T-helper 1 cell treated with Interleukin-12 subunit alpha and Interleukin-12 subunit beta and Interleukin-4 antibody, amounts not matched to agents 30 ng/mL and 1 ng/mL, for 36 hours (primary cell): ENCODE measurements around the gene BABAM2. TPM values are rescaled to one million over a fixed set of nuclear protein-coding genes. Genes with fewer than 3 reads are reported as not detected.
"Not testable (repeated sequence)": the region's sequence is repeated elsewhere in the genome, so short reads cannot be mapped to it uniquely, and the experiment has no call there.

Source experiments
- intact Hi-C: fragments of 100-400 bp; cut with micrococcal nuclease; formaldehyde crosslinking; loops from one replicate; pipeline ENCODE4 v1.15.1; 2024
- total RNA-seq: library from RNA; stranded (reverse); gene quantifications from 2 replicates; pipeline ENCODE4 v1.2.3, GENCODE V29; 2022

BABAM2 gene
- total RNA-seq, 1 donor from 2014 or later: 40.8 TPM

DNA sequence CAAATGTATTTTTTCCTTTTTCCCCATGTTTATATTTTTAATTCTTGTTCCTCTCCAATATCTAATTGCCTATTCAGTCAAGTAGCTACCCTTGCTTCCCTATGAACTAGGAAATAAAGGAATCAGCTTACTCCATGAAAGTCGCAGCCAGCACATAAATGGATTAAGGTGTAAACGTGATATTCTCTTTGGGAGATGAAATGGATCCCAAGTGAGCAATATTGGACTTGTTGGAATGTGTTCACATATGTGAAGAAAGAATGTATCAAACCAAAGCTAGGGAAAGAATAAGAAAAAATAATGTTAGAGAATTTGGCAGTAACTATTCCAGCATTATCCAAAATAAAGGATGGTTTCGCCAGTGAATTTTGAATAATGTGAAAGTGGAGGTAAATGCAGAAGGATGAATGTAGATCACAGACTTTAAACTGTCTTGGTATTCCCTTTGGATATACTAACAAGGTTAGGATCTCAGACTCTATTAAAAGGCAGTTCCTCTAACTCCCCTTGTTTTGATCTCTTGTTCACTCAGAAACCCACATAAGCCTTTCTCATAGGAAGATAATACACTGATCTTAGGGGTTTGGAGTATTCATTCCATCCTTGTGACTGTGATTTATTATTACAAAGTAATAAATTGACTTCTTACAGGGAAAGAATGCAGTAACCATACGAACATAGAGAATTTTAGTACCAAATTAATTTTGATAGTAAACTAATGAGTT, 208.1 kb downstream of the BABAM2 start:
- intact Hi-C loops: no loop called here

DNA sequence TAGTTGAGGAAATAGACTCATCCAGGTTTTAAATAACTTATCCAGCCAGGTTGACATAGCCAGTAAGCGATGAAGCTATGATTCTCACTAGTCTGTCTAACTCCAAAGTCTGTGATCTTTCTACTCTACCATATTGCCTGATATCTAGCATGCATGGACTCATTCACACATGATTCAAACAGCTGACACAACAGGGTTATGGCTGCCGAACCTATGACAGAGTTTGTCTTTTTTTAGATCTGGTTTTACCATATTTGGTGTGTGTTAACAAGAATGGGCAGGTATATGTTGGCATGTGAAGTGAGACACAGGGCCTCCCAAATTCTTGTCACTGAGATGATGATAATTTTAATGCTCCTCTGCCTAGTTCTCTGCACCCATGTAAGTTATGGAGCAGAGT, 210.6 kb downstream of the BABAM2 start:
- intact Hi-C loops: no loop called here

DNA sequence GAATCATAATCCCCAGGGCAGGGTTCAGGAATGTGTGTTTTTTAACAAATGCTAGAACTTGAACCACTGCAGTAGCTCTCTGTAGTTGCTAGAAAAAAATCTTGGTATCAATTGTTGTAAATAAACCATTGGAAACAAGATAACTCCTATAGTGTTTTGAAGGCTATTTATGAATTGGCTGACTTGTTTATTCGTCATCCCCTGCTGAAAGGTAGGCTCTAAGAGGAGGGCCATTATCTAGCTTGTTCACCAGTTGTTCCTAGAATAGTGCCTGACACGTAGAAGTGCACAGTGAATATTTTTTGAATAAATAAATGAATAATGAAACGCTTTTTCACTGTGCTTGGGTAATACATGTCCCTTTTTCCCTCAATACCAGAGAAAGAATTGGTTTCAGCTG, 211.4 kb downstream of the BABAM2 start:
- intact Hi-C loops: no loop called here

DNA sequence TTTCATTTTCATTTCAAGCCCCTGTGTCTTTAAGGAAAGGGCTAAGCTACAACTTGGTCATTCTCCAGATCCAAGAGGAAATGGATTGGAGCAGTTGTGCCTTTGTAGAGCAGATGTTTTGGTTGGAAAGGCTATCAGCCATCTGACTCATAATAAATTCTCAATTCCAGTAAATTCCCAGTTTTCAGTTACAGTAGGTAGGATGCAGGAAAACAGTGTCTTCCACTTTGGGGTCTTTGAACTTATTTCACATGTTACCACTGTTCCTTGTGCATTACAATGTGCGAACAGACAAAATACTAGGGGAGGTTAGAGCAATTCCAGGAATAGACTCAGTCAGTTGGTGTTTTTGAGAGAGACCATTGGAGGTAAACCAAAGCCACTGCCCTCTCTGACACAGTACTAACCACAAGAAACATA, 211.9 kb downstream of the BABAM2 start:
- intact Hi-C loops: no loop called here

DNA sequence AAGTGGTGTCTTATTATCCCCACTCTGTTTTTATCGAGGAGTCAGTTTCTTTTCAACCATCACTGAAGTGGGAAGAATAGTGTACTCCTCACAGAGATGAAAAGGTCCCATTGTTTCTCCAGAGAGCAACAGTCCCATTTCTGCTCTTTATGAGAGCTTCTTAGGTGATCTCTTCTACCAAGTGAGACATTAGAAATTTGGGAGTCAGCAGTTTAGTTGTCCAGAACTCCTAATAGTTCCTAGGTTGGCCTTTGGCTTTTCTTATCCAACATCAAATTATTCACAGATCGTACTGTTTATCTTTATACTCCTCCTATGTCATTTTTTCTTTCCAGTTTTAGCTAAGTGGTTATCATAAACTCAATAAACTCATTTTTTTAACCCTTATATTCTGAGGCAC, 213.1 kb downstream of the BABAM2 start:
- intact Hi-C loops: no loop called here

DNA sequence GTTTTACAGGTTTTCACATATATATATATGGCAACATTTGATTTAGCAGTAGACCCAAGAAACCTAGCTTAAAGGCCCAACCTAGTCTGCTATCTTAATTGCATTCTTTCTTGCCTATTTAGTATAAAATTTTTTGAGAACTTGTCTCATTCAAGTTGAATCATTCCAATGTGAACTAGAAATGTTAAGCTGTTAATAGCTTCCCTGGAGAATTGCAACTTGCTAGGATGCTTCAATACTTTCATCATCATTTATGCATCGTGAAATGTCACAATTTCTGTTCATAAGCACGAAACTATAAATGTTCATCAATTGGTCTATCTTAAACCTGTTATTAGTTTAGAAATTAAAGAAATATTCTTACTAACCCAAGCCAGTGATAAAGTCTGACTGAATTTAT, 217.6 kb downstream of the BABAM2 start:
- intact Hi-C loops: no loop called here

DNA sequence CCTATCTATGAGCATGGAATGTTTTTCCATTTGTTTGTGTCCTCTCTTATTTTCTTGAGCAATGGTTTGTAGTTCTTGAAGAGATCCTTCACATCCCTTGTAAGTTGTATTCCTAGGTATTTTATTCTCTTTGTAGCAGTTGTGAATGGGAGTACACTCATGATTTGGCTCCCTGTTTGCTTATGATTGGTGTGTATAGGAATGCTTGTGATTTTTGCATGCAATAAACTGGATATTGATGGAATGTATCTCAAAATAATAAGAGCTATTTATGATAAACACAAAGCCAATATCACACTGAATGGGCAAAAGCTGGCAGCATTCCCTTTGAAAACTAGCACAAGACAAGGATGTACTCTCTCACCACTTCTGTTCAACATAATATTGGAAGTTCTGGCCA, 223.2 kb downstream of the BABAM2 start:
- intact Hi-C loops: not testable (repeated sequence)

DNA sequence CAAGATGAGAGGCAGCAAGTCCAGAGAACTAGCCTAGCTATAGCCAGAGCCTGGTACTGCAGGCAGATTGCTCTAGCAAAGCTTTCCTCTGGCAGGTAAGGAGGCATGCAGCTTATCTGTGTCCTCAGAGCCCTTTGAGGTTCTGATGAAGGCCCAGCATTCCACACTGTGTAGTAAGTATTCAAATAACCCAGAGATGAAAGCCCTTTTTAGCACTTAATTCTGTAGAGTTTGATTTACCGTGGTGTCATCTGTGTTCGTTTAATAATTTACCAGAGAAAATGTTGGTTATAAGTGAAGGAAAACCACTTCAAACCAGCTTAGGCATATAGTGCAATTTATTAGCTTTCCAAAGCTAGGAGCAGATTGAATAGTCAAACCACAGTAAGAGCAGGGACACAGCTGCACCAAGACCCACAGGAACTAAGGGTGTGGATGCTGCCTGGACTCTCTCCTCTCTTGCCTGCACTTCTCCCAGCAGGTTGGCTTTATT, 226.6 kb downstream of the BABAM2 start:
- intact Hi-C loops: no loop called here

DNA sequence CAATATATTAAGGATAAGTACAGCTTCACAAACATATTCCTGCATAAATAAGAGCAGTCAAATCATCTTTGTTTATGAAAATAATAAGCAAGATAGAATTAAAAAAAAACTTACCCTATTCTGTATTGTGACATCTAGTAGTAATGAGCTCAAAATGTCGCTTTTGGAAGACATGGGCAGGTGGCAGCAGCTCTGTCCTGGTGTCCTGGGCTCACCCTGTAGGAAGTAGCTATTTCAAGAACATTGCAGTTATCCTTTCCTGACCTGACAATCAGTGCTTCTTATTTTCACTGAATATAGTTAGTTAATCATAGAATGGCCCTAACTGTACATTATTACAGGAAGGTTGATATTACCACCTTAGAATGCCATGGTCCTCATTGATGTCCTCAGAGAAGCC, 229.1 kb downstream of the BABAM2 start:
- intact Hi-C loops: no loop called here

DNA sequence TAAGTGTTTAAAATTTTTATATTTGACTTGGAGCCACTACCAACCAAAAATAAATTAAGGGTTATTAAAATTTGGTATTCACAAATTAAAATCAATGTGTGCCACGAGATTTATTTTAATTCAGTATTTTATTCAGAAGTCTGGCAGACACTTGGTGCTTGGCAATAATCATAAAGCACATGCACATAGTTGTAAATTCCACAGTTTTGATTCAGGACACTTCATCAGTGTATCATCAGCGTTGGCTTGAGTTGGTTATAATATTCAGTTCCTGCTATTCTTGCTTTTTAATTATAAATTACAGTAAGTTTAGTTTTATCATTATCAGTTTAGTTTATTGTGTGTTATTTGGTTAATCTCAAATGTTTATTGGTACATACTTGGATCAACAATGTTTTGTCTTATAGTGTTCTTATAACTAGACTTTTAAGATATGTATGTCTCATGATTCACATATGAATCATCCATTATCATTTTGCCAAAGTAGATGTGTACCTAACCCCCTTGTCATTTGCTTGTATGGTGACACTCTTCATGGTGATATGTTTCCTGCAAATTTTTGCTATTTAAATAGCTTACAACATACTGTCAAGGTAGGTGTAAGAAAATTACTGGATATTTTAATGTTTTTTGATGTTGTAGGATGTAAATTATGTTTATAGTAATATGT, 237.9 kb downstream of the BABAM2 start:
- intact Hi-C loops: no loop called here

DNA sequence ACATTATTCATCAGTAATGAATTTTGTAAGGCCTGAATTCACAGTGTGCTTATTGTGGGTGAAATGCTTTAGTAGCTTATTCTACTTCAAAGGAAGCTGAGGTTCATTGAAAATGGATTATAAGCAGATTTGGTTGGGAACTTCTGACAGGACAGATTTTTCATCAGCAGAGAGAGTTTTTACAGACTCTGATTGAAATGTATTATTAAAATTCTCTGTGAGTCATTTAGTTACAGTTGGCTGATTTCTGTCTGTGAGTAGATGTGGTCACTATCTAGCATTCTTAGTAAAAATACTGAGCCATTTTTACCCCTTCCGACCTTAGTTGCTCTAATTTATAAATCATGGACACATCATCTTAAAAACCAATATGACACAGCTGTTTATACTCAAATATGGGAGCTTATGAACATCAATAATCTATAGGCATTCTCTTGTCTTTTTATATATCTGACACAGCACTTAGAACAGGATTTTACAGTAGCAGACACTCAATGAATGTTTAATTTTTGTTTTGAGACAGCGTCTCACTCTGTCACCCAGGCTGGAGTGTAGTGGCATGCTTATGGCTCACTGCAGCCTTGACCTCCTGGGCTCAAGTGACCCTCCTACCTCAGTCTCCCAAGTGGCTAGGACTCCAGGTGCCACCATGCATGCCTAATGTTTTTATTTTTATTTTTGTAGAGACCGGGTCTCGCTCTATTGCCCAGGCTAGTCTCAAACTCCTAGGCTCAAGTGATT, 239.6 kb downstream of the BABAM2 start:
- intact Hi-C loops: loop anchor here (10.0 kb wide), 1 partner anchor 265 kb away; the partner anchor contains the start of gene FOSL2

DNA sequence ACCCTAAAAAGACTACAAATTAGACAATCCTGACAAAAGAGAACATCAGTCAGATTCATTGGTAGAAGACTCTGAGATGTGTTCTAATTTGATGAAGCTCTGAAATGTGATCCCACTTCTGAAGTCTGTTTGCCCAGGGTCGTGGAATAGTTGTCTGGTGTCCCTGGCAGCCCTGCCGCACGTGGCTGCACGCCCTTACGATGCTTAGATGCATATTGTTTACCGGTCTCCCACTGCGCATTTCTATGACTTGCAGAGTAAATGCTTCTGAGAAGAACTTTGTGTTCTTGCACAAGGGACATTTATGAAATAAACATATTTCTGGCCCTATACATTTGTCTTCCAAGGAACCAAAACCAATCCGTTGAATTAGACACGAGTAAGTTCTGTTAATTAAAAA, 243.2 kb downstream of the BABAM2 start:
- intact Hi-C loops: loop anchor here (2.0 to 10.0 kb wide), 2 partner anchors 243 to 261 kb away; partner anchors contain the start of genes BABAM2, FOSL2 and RBKS

DNA sequence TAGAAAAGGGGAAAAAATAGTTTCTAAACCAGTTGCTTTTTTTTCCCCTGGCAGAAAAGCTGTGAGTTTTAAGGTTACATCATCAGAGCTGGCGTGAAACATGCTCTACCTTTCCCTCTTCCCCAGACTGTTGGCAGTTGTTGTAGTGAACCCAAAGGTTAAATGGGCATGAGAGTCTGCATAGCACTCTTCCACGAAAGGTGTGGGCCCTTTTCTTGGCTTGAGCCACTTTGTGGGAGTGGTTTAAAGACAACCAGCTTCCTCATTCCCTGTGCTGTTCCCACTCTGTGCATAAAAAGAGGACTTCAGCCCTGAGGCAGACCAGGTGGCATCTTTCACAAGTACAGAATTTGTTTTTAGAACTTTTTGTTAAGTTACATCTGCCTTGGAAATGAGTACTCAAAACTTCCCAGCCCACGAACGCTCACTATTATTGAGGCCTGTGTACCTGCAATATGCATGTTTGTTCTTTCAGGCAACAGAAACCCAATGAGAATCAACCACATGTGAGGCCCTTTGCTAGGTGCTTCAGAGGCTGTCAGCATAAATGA, 243.8 kb downstream of the BABAM2 start:
- intact Hi-C loops: loop anchor here (2.0 to 10.0 kb wide), 2 partner anchors 244 to 260 kb away; partner anchors contain the start of genes BABAM2, FOSL2 and RBKS

DNA sequence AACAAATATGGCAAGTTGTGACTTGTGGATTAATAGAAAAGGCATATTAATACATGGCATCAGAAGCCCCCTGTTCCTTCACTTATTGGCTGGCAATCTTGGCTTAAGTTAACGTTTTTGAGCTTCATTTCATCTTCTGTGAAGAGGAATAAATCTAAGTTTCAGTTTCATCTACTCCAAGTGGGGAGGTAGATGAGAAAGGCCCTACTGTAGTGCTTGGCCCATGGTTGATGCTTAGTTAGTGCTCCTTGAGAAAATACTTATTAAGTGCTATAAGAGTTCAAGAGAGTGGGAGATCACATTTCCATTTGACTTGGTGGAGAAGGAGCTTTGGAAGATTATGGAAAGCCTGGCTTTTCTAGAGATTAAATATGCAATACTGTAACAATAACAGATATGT, 244.3 kb downstream of the BABAM2 start:
- intact Hi-C loops: loop anchor here (2.0 to 10.0 kb wide), 2 partner anchors 244 to 260 kb away; partner anchors contain the start of genes BABAM2, FOSL2 and RBKS

DNA sequence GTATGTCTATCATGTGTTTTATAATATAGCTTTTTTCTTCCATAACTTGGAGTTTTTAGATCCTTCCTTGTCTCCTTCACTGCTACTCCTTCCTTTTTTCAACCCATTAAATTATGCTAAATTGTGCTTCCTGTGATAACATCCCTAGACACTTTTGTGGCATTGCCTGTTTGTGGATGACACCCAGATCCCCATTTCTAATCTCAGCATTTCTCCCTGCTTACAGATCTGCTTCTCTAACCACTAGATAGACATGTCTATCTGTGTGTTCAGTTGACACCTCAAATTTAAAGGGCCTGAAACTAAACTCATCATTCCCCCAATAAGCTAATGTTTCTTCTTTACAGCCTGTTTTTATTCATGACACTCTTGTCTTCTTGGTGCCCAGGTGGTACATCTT, 244.8 kb downstream of the BABAM2 start:
- intact Hi-C loops: loop anchor here (2.0 to 10.0 kb wide), 2 partner anchors 245 to 259 kb away; partner anchors contain the start of genes BABAM2, FOSL2 and RBKS

DNA sequence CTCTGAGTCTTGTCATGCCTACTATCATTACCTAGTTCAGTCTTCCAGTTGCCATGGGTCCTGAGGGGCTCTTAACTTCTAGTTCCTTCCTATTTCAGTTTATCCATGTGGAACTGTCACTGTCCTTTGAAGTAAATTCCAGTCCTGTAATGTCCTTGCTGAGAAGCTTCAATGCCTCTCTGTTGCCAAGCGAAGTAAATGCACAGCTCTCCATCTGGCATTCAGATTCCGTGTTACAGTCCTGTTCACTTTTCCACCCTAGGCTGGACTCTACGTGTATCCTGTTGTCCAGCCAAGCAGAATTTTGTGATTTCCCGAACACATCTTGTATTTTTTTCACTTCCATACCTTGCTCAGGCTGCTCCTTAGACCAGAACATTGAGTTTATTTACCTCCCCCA, 245.3 kb downstream of the BABAM2 start:
- intact Hi-C loops: loop anchor here (2.0 to 10.0 kb wide), 2 partner anchors 245 to 259 kb away; partner anchors contain the start of genes BABAM2, FOSL2 and RBKS

DNA sequence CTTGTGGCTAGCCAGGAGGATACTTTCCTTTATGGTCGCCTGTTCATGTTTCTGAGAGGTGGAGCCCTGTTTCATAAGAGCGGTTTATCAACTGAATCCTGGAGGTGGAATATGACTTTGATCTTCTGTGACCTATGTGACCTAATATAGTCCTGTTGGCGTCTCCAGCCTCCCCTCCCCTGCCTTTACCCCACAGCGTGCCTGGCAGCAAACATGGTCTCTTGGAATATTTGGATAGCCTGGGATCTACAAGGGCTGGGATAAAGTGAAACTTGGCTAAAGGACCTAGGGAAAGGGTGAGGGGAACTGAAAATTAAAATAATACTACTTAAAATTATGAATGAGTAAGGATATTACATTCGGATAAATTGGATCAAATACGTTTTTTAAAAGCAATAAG, 246.0 kb downstream of the BABAM2 start:
- intact Hi-C loops: loop anchor here (10.0 kb wide), 1 partner anchor 258 kb away; the partner anchor contains the start of gene FOSL2

DNA sequence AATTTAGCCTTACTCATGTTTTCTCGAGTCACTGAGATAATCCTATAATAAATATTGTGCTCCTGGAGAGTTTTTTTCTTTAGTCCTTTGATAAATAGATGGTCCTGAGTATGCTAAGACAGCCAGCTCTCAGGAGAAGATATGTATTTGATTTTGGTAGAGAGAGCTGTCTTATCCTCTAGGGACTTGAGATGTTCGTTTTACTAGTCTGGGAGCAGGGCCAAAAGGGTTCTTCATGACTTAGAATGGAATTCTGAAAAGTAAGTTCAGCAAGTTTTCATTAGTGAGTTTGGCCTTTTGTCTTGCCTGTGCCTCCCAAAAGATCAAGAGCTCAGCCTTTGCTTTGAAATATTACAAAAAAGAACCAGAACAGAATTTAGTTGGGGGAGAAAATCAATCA, 246.7 kb downstream of the BABAM2 start:
- intact Hi-C loops: loop anchor here (10.0 kb wide), 1 partner anchor 258 kb away; the partner anchor contains the start of gene FOSL2

DNA sequence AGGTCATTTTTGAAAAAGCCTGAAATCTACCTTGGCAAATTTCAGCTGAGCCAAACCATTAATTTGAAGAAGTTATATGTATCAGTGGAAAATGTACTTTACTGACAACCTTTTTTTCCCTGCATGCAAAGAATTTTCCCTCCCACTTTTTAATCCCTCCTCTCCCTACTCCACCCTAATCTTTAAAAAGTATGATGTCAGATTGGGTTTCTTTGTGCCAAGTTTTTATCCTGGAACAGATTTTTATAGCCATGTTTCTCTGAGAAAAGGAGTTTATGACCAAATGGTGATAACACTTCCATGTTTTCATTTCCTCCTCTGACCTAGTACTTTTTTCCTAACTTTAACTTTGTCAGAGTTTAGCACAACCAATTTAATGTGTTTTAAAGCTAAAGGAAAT, 251.9 kb downstream of the BABAM2 start:
- intact Hi-C loops: no loop called here

DNA sequence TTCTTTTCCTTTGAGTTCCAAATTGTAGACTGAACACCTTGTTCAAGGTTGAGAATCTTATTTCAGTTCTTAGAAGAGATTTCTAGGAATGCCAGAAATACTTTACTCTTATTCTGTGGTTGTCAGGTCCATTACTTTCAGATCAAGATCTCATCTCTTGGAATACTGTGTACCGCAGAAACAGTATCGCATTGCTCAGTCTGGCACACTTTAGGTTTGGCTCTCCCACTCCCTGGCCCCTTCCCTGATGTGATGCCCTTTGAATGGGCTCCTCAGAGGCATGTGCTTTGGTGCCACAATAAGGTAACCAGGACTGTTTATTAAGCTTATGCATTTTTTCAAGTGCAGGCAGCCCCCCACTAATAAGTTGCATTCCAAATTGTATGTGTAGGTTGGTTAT, 257.5 kb downstream of the BABAM2 start:
- intact Hi-C loops: no loop called here

DNA sequence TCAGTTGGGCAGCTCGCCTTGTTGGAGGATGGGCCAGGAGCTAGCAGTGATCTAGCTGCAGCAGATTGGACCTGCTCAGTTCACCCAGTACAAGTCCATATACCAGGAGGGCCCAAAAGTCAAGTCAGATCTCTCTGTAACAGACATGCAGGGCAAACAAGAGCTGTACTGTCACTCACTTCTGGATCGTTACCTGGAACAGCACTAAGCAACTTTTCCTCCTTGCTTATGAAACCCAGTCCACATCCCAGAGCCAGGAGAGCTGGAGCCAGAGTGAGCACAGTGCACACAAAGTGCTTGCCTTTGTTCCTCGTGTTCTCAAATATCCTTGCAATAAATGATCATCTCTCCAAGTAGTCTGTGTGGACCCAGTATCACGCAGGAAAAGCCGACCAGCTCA, 258.0 kb downstream of the BABAM2 start:
- intact Hi-C loops: no loop called here
